ENCODE measurements around the gene RAB11FIP3. TPM values are rescaled to one million over a fixed set of nuclear protein-coding genes. Genes with fewer than 3 reads are reported as not detected.
"Not testable (repeated sequence)": the region's sequence is repeated elsewhere in the genome, so short reads cannot be mapped to it uniquely, and the experiment has no call there.

RAB11FIP3 gene
- 10 to 100 TPM; 30.0 to 32.8 TPM for total RNA-seq
- polyA plus RNA-seq: 4.4 TPM

GRCh38 chr16:425082-425718 is at the start of gene RAB11FIP3:
RAB11FIP3 (plus strand) TSS chr16:425649; CDS start chr16:426007, 358 bp downstream.
- H3K4me3 Mint-ChIP-seq: peak within 1 kb of the TSS; percentile 86 to 96 (median 89)
- POLR2A ChIA-PET: interaction anchor here (1.5 to 2.4 kb wide), 3 partner anchors 24 to 196 kb away, joined by 3 to 9 read pairs (median 6); partner anchors contain the start of genes DECR2 and FAM234A
- peak within 1 kb of the TSS; percentile 78 for H3K4me3 ChIP-seq (ENCODE audit: low read length)
- no peaks in the 10 kb centered on the region for H3K9me3 ChIP-seq (ENCODE audit: low read length)
- peak; percentile 75 to 90 (median 85) for DNase-seq
- CTCF ChIA-PET: interaction anchor here (0.9 to 1.9 kb wide), 2 partner anchors 34 to 55 kb away, joined by 3 to 7 read pairs; partner anchors contain the start of gene MRPL28
- peaks cover 18% of the 10 kb centered on the region for H3K4me1 ChIP-seq (ENCODE audit: insufficient read depth, low read length)
- peaks cover 3% of the 10 kb centered on the region for H3K27me3 ChIP-seq (ENCODE audit: insufficient read depth, low read length, poor library complexity, severe bottlenecking)
- no peaks in the 10 kb centered on the region for H3K36me3 ChIP-seq (ENCODE audit: insufficient read depth, low read length)
- peak within 1 kb of the TSS; percentile 87 to 97 (median 96) for H3K27ac Mint-ChIP-seq
- H3K36me3 Mint-ChIP-seq: peaks cover 0 to 11% (median 3%) of the 10 kb centered on the region in 3 donors
- H3K4me1 Mint-ChIP-seq: peaks cover 26 to 38% (median 37%) of the 10 kb centered on the region in 3 donors
- peaks cover 0 to 3% of the 10 kb centered on the region in 2 donors for H3K27me3 Mint-ChIP-seq
- peak within 1 kb of the TSS; percentile 85 for H3K27ac ChIP-seq (ENCODE audit: low read depth, low read length)
- H3K9me3 Mint-ChIP-seq: no peaks in the 10 kb centered on the region

GRCh38 chr16:375927-376816 is 49.3 kb upstream of the RAB11FIP3 start:
- Histone ChIP-seq H3K27ac (ENCODE audit: low read depth, low read length) (no peak overlapping the region), H3K36me3 (ENCODE audit: insufficient read depth, low read length) (no peaks in the 10 kb centered on the region), H3K4me3 (ENCODE audit: low read length) (no peak overlapping the region), H3K27me3 (ENCODE audit: insufficient read depth, low read length, poor library complexity, severe bottlenecking) (no peaks in the 10 kb centered on the region), H3K9me3 (ENCODE audit: low read length) (no peaks in the 10 kb centered on the region), H3K4me1 (ENCODE audit: insufficient read depth, low read length) (peaks cover 8% of the 10 kb centered on the region)
- Mint-ChIP-seq H3K27me3 (no peaks in the 10 kb centered on the region), H3K4me3 (no peak overlapping the region), H3K27ac (no peak overlapping the region), H3K9me3 (no peaks in the 10 kb centered on the region), H3K4me1 (peaks cover 5 to 20% (median 9%) of the 10 kb centered on the region in 3 donors), H3K36me3 (peaks cover 0 to 38% (median 0%) of the 10 kb centered on the region in 3 donors)
- ChIA-PET POLR2A (no interaction called here), CTCF (no interaction called here)
- DNase-seq: no peak

GRCh38 chr16:376817-377418 is 48.5 kb upstream of the RAB11FIP3 start:
- Histone ChIP-seq H3K4me1 (ENCODE audit: insufficient read depth, low read length) (peaks cover 8% of the 10 kb centered on the region), H3K27ac (ENCODE audit: low read depth, low read length) (no peak overlapping the region), H3K4me3 (ENCODE audit: low read length) (no peak overlapping the region), H3K27me3 (ENCODE audit: insufficient read depth, low read length, poor library complexity, severe bottlenecking) (no peaks in the 10 kb centered on the region), H3K36me3 (ENCODE audit: insufficient read depth, low read length) (no peaks in the 10 kb centered on the region), H3K9me3 (ENCODE audit: low read length) (no peaks in the 10 kb centered on the region)
- H3K36me3 Mint-ChIP-seq: peaks cover 0 to 35% (median 0%) of the 10 kb centered on the region in 3 donors
- no peaks in the 10 kb centered on the region for H3K27me3 Mint-ChIP-seq
- POLR2A ChIA-PET: no interaction called here
- H3K4me3 Mint-ChIP-seq: peak overlapping the region in 1 of 7 donors; percentile 76
- DNase-seq: no peak
- peaks cover 5 to 18% (median 8%) of the 10 kb centered on the region in 3 donors for H3K4me1 Mint-ChIP-seq
- no peaks in the 10 kb centered on the region for H3K9me3 Mint-ChIP-seq
- CTCF ChIA-PET: no interaction called here
- H3K27ac Mint-ChIP-seq: no peak overlapping the region

- no peak for DNase-seq
- ChIA-PET CTCF (no interaction called here), POLR2A (no interaction called here)
- H3K27ac ChIP-seq (ENCODE audit: low read depth, low read length): no peak overlapping the region
- Mint-ChIP-seq H3K27me3 (no peaks in the 10 kb centered on the region), H3K27ac (no peak overlapping the region), H3K9me3 (no peaks in the 10 kb centered on the region), H3K36me3 (peaks cover 0 to 32% (median 0%) of the 10 kb centered on the region in 3 donors), H3K4me1 (peaks cover 8 to 19% (median 9%) of the 10 kb centered on the region in 3 donors), H3K4me3 (no peak overlapping the region)
- no peaks in the 10 kb centered on the region for H3K36me3 ChIP-seq (ENCODE audit: insufficient read depth, low read length)
- H3K9me3 ChIP-seq (ENCODE audit: low read length): no peaks in the 10 kb centered on the region
- H3K4me3 ChIP-seq (ENCODE audit: low read length): no peak overlapping the region
- no peaks in the 10 kb centered on the region for H3K27me3 ChIP-seq (ENCODE audit: insufficient read depth, low read length, poor library complexity, severe bottlenecking)
- H3K4me1 ChIP-seq (ENCODE audit: insufficient read depth, low read length): peaks cover 8% of the 10 kb centered on the region
Measured at GRCh38 chr16:377419-377951, 48.0 kb upstream of the RAB11FIP3 start.

- Mint-ChIP-seq H3K4me3 (peak overlapping the region in 2 of 7 donors; percentile 1 to 54), H3K4me1 (peaks cover 16 to 26% (median 17%) of the 10 kb centered on the region in 3 donors), H3K36me3 (peaks cover 0 to 27% (median 0%) of the 10 kb centered on the region in 3 donors)
- POLR2A ChIA-PET; H3K27ac ChIP-seq (ENCODE audit: low read depth, low read length); H3K9me3 ChIP-seq (ENCODE audit: low read length); H3K4me1 ChIP-seq (ENCODE audit: insufficient read depth, low read length); H3K27ac Mint-ChIP-seq; H3K9me3 Mint-ChIP-seq; H3K27me3 ChIP-seq (ENCODE audit: insufficient read depth, low read length, poor library complexity, severe bottlenecking); H3K4me3 ChIP-seq (ENCODE audit: low read length); DNase-seq; H3K27me3 Mint-ChIP-seq; H3K36me3 ChIP-seq (ENCODE audit: insufficient read depth, low read length): not testable (repeated sequence)
- CTCF ChIA-PET: interaction anchor here (1.7 kb wide), 1 partner anchor 15 kb away, joined by 3 read pairs; no protein-coding TSS in a partner anchor
Measured at GRCh38 chr16:378113-378820, 47.2 kb upstream of the RAB11FIP3 start.

GRCh38 chr16:378821-379182 is 46.6 kb upstream of the RAB11FIP3 start:
- ChIA-PET CTCF (interaction anchor here (1.7 kb wide), 1 partner anchor 16 kb away, joined by 3 read pairs; no protein-coding TSS in a partner anchor), POLR2A (no interaction called here)
- Mint-ChIP-seq H3K4me1 (peaks cover 20 to 30% (median 21%) of the 10 kb centered on the region in 3 donors), H3K27me3 (no peaks in the 10 kb centered on the region), H3K4me3 (peak overlapping the region in 2 of 7 donors; percentile 1 to 54), H3K27ac (no peak overlapping the region), H3K9me3 (no peaks in the 10 kb centered on the region), H3K36me3 (peaks cover 0 to 22% (median 0%) of the 10 kb centered on the region in 3 donors)
- H3K4me3 ChIP-seq (ENCODE audit: low read length): no peak overlapping the region
- no peaks in the 10 kb centered on the region for H3K27me3 ChIP-seq (ENCODE audit: insufficient read depth, low read length, poor library complexity, severe bottlenecking)
- peaks cover 15% of the 10 kb centered on the region for H3K4me1 ChIP-seq (ENCODE audit: insufficient read depth, low read length)
- H3K36me3 ChIP-seq (ENCODE audit: insufficient read depth, low read length): no peaks in the 10 kb centered on the region
- no peak overlapping the region for H3K27ac ChIP-seq (ENCODE audit: low read depth, low read length)
- DNase-seq: no peak
- H3K9me3 ChIP-seq (ENCODE audit: low read length): no peaks in the 10 kb centered on the region

Measured in CD8-positive, alpha-beta memory T cell (primary cell).